Adrenal gland (tissue), 12 donors: ENCODE results near the gene KCNN3. TPM values are rescaled to one million over a fixed set of nuclear protein-coding genes. Genes with fewer than 3 reads are reported as not detected.

Experiments
- DNase-seq, 7 donors: peaks; one replicate each; pipeline ENCODE4 v3.0.0-alpha.2; 2019 to 2020
- H3K27ac ChIP-seq, 5 donors: fragments of 200-600 bp; sonication (generic) in 4 of 5; 1 replicate in 3 of 5; 2 replicates in 2 of 5; pipeline versions ENCODE4 v1.5.1 to v1.8.0; 2016 to 2020; ENCODE audit warnings: mild to moderate bottlenecking in 1 of 5
- H3K27me3 ChIP-seq: fragments of 200-600 bp; 2 replicates; pipeline ENCODE4 v1.8.0; 2021
- H3K36me3 ChIP-seq, 2 donors: fragments of 200-600 bp; replicated peaks in 1 of 2; 1 replicate in 1 of 2; 2 replicates in 1 of 2; pipeline versions ENCODE4 v1.5.1 to v1.8.0; 2018 to 2022
- H3K4me1 ChIP-seq, 2 donors: fragments of 200-600 bp; replicated peaks in 1 of 2; 1 replicate in 1 of 2; 2 replicates in 1 of 2; pipeline versions ENCODE4 v1.5.1 to v1.8.0; 2018 to 2021
- H3K4me3 ChIP-seq, 4 donors: fragments of 200-600 bp; sonication (generic) in 3 of 4; one replicate each; pipeline ENCODE4 v1.5.1; 2016 to 2018
- H3K9me3 ChIP-seq, 3 donors: fragments of 200-600 bp; sonication (generic) in 1 of 3; replicated peaks in 1 of 3; 1 replicate in 2 of 3; 2 replicates in 1 of 3; pipeline versions ENCODE4 v1.5.1 to v1.8.0; 2016 to 2021
- CTCF ChIP-seq, 6 experiments: fragments of 450-650 bp in 4 of 6; fragments of 200-600 bp in 2 of 6; sonication (generic) in 1 of 6; IDR thresholded peaks; 1 replicate in 5 of 6; 2 replicates in 1 of 6; pipeline versions ENCODE4 v1.5.1 to v1.8.0; 2016 to 2021; ENCODE audit warnings: antibody characterized with exemption in 6 of 6, mild to moderate bottlenecking in 2 of 6, moderate library complexity in 1 of 6
- POLR2A ChIP-seq, 2 donors: fragments of 450-650 bp; IDR thresholded peaks; one replicate each; pipeline ENCODE4 v1.6.1; 2017; ENCODE audit warnings: antibody characterized with exemption in 2 of 2, mild to moderate bottlenecking in 2 of 2, moderate library complexity in 1 of 2
- WGBS, 4 donors: extraction: QIAGEN DNeasy Blood & Tissue Kit in 2 of 4; methylation state at CpG; one replicate each; pipeline versions ENCODE4 v1.1.5 to v1.1.7; 2013 to 2017; 5-methylcytosine and 5-hydroxymethylcytosine counted together
- intact Hi-C, 2 donors: fragments of 100-400 bp; cut with DNase I; formaldehyde crosslinking; loops; one replicate each; pipeline versions ENCODE4 v1.14.1 to v1.15.0; 2022 to 2023
- polyA plus RNA-seq, 3 donors: library from polyadenylated mRNA; stranded (reverse); fragments of 200-250 nt in 2 of 3; fragments of 350-450 nt in 1 of 3; fragmentation: Illumina TruSeq in 1 of 3; extraction: RNeasy Lipid Tissue Mini Kit (QIAGEN cat#74804) in 1 of 3; gene quantifications; one replicate each; pipeline ENCODE4 v1.2.3, GENCODE V29; 2013 to 2014
- total RNA-seq, 9 donors: library from RNA; depleted of rRNA in 4 of 9; stranded (reverse); fragments of >200 nt in 4 of 9; fragments of 120-200 nt in 1 of 9; fragmentation: NEBNext Ultra II Directional in 1 of 9; extraction: Animal tissue kit (Norgen Biotek cat#: 25700) in 1 of 9; gene quantifications; one replicate each; pipeline versions ENCODE4 v1.1.0 to v1.2.4, GENCODE V29; 2013 to 2023
- donor health status: healthy with polysubstance abuse.
- donor health status: Bipolar disorder and iron deficiency.
- donor health status: DM: yes; HTN: yes; CAD: no.
- donor health status: DM: no; HTN: no; CAD: no.
- donor health status: DM: no; HTN: no; CAD: no.
- donor health status: DM: yes; HTN: yes; CAD: no.

The KCNN3 gene
- total and polyA plus RNA-seq, 12 donors, result 0.17 to 2.3 (median 0.97) TPM

GRCh38 chr1:154818911-154819310 lies 51.2 kb downstream of the KCNN3 start:
- no peaks in the 10 kb centered on the region for H3K9me3 ChIP-seq
- H3K36me3 ChIP-seq, result no peaks in the 10 kb centered on the region
- no peaks in the 10 kb centered on the region for H3K27me3 ChIP-seq
- 72 to 93% (median 82%) methylated on average over 6 of the region's 6 CpGs for WGBS, 4 donors
- no peak overlapping the region for H3K27ac ChIP-seq
- DNase-seq, result no peak
- H3K4me1 ChIP-seq, result no peaks in the 10 kb centered on the region
- TF ChIP-seq CTCF (IDR thresholded peaks at IDR 0.05) (no peak), POLR2A (IDR thresholded peaks at IDR 0.05) (no peak)
- intact Hi-C loops, result no loop called here
- H3K4me3 ChIP-seq, result no peak overlapping the region

GRCh38 chr1:154816937-154817336 lies 53.1 kb downstream of the KCNN3 start:
- WGBS, 4 donors, result 80 to 93% (median 88%) methylated on average over 2 of the region's 2 CpGs
- no peaks in the 10 kb centered on the region for H3K36me3 ChIP-seq
- no peak for TF ChIP-seq POLR2A (IDR thresholded peaks at IDR 0.05)
- TF ChIP-seq CTCF (IDR thresholded peaks at IDR 0.05), result no peak
- H3K27ac ChIP-seq, result no peak overlapping the region
- no peaks in the 10 kb centered on the region for H3K9me3 ChIP-seq
- no peaks in the 10 kb centered on the region for H3K27me3 ChIP-seq
- H3K4me3 ChIP-seq, result no peak overlapping the region
- no peak for DNase-seq
- intact Hi-C loops, result no loop called here
- H3K4me1 ChIP-seq, result no peaks in the 10 kb centered on the region

GRCh38 chr1:154816369-154816768 lies 53.7 kb downstream of the KCNN3 start:
- no peaks in the 10 kb centered on the region for H3K27me3 ChIP-seq
- H3K27ac ChIP-seq, result no peak overlapping the region
- no peaks in the 10 kb centered on the region for H3K9me3 ChIP-seq
- intact Hi-C loops, result no loop called here
- H3K4me3 ChIP-seq, result no peak overlapping the region
- no peak for DNase-seq
- no peaks in the 10 kb centered on the region for H3K4me1 ChIP-seq
- TF ChIP-seq POLR2A (IDR thresholded peaks at IDR 0.05) (no peak), CTCF (IDR thresholded peaks at IDR 0.05) (no peak)
- WGBS, 4 donors, result 57 to 70% (median 64%) methylated on average over 6 of the region's 6 CpGs
- H3K36me3 ChIP-seq, result no peaks in the 10 kb centered on the region

GRCh38 chr1:154813846-154814505 lies 56.1 kb downstream of the KCNN3 start:
- Histone ChIP-seq H3K4me1 (no peaks in the 10 kb centered on the region), H3K27ac (no peak overlapping the region), H3K36me3 (no peaks in the 10 kb centered on the region), H3K27me3 (no peaks in the 10 kb centered on the region), H3K9me3 (no peaks in the 10 kb centered on the region), H3K4me3 (no peak overlapping the region)
- 83 to 92% (median 87%) methylated on average over 6 to 8 of the region's 8 CpGs for WGBS, 4 donors
- intact Hi-C loops, result no loop called here
- TF ChIP-seq CTCF (IDR thresholded peaks at IDR 0.05) (no peak), POLR2A (IDR thresholded peaks at IDR 0.05) (no peak)
- DNase-seq, result no peak
